Memory B cell (primary cell): ENCODE measurements around the gene BSPRY.
"Not testable (repeated sequence)": the region's sequence is repeated elsewhere in the genome, so short reads cannot be mapped to it uniquely, and the experiment has no call there.

Source experiments
- ATAC-seq: fragments of 150-1000 bp; cut with Tn5 transposase; 2 replicates; pipeline ENCODE4 v1.10.0; 2021; ENCODE audit warnings: low read depth, mild to moderate bottlenecking, moderate library complexity
- DNase-seq, 2 donors: peaks; one replicate each; pipeline ENCODE4 v3.0.0; 2022; ENCODE audit warnings: low spot score in 2 of 2
- H3K27ac Mint-ChIP-seq: one replicate; pipeline ENCODE4 v1.8.0; 2022; ENCODE audit warnings: mild to moderate bottlenecking, moderate library complexity, mixed read lengths
- H3K27me3 Mint-ChIP-seq: one replicate; pipeline ENCODE4 v1.8.0; 2022; ENCODE audit warnings: mixed read lengths
- H3K36me3 Mint-ChIP-seq: one replicate; pipeline ENCODE4 v1.8.0; 2022; ENCODE audit warnings: mild to moderate bottlenecking, mixed read lengths
- H3K4me1 Mint-ChIP-seq: one replicate; pipeline ENCODE4 v1.8.0; 2022; ENCODE audit warnings: mixed read lengths
- H3K4me3 Mint-ChIP-seq: one replicate; pipeline ENCODE4 v1.8.0; 2022; ENCODE audit warnings: mild to moderate bottlenecking, moderate library complexity, mixed read lengths
- H3K9me3 Mint-ChIP-seq: one replicate; pipeline ENCODE4 v1.8.0; 2022; ENCODE audit warnings: mixed read lengths

BSPRY gene

DNA sequence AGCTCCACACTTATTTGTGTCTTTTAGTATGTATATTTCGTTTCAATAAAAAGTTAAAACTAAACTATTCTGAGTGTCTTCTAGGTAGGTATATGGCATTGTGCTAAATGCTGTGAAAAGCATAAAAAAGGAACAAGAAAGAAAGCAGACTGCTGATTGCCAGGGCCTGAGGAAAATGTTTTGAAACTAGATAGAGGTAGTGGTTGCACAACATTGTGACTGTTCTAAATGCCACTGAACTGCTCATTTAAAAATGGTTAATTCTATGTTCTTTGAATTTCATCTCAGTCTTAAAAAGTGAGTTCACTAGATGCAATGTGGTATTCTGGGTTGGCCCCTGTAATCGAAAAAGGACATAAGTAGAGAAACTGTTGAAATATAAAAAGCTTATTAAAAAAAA is 54.3 kb downstream of the BSPRY start:
- H3K9me3 Mint-ChIP-seq, result no peaks in the 10 kb centered on the region
- ATAC-seq (no peak), DNase-seq (no peak)
- H3K27ac Mint-ChIP-seq, result no peak overlapping the region
- H3K4me1 Mint-ChIP-seq, result peaks cover 25% of the 10 kb centered on the region
- peaks cover 9% of the 10 kb centered on the region for H3K36me3 Mint-ChIP-seq
- H3K27me3 Mint-ChIP-seq, result no peaks in the 10 kb centered on the region
- H3K4me3 Mint-ChIP-seq, result no peak overlapping the region

DNA sequence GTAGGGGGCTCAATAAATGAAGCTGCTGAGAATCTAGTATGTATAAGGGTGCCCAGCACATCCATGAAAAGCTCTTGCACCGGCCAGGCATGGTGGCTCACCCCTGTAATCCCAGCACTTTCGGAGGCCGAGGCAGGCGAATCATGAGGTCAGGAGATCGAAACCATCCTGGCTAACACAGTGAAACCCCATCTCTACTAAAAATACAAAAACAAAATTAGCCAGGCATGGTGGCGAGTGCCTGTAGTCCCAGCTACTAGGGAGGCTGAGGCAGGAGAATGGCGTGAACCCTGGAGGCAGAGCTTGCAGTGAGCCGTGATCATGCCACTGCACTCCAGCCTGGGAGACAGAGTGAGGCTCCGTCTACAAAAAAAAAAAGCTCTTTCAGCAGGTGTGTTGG is 57.0 kb downstream of the BSPRY start:
- Mint-ChIP-seq H3K27ac (peak overlapping the region; percentile 68), H3K4me1 (peaks cover 20% of the 10 kb centered on the region), H3K36me3 (peaks cover 12% of the 10 kb centered on the region)
- H3K9me3 Mint-ChIP-seq, H3K27me3 Mint-ChIP-seq, DNase-seq, ATAC-seq, H3K4me3 Mint-ChIP-seq: not testable (repeated sequence)

DNA sequence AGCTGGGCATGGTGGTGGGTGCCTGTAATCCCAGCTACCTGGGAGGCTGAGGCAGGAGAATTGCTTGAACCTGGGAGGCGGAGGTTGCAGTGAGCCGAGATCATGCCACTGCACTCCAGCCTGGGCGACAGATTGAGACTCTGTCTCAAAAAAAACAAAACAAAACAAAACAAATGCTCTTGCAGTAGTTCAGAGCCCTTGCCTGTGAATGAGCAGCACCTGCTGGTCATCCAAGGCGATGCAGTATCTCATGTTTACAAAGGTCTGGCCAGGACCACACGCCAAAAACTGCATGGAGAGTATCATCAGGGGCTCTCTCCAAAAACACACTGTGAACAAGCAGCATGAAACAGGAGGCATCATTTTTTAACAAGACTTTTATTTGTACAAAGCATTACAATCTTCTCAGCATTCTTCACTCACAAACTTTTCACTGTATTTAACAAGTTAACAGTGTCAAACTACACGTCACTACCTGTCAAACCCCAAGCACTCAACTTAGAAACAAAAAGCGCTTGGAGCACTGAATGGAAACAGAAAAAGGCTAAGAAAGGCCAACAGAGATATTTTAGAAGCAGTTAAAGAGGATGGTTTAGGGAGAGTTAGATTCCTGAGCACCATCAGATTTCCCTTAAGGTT is 57.7 kb downstream of the BSPRY start:
- ATAC-seq (peak; percentile 10), DNase-seq (peak; percentile 33 to 42)
- not testable (repeated sequence) for H3K4me3 Mint-ChIP-seq, H3K27me3 Mint-ChIP-seq, H3K9me3 Mint-ChIP-seq
- peak overlapping the region; percentile 68 for H3K27ac Mint-ChIP-seq
- H3K4me1 Mint-ChIP-seq, result peaks cover 16% of the 10 kb centered on the region
- peaks cover 12% of the 10 kb centered on the region for H3K36me3 Mint-ChIP-seq

GRCh38 chr9:113409481-113409880 is 60.1 kb downstream of the BSPRY start:
- DNase-seq (no peak), ATAC-seq (no peak)
- Mint-ChIP-seq H3K27me3 (no peaks in the 10 kb centered on the region), H3K36me3 (peaks cover 12% of the 10 kb centered on the region), H3K27ac (peak overlapping the region; percentile 97), H3K4me3 (peak overlapping the region; percentile 96), H3K9me3 (no peaks in the 10 kb centered on the region), H3K4me1 (peaks cover 16% of the 10 kb centered on the region)

- H3K4me1 Mint-ChIP-seq, result peaks cover 16% of the 10 kb centered on the region
- H3K36me3 Mint-ChIP-seq, result peaks cover 12% of the 10 kb centered on the region
- no peaks in the 10 kb centered on the region for H3K9me3 Mint-ChIP-seq
- H3K27ac Mint-ChIP-seq, result peak overlapping the region; percentile 97
- no peaks in the 10 kb centered on the region for H3K27me3 Mint-ChIP-seq
- H3K4me3 Mint-ChIP-seq, result peak overlapping the region; percentile 96
- DNase-seq (no peak), ATAC-seq (no peak)
Observed at GRCh38 chr9:113409883-113410206, 60.5 kb downstream of the BSPRY start.

DNA sequence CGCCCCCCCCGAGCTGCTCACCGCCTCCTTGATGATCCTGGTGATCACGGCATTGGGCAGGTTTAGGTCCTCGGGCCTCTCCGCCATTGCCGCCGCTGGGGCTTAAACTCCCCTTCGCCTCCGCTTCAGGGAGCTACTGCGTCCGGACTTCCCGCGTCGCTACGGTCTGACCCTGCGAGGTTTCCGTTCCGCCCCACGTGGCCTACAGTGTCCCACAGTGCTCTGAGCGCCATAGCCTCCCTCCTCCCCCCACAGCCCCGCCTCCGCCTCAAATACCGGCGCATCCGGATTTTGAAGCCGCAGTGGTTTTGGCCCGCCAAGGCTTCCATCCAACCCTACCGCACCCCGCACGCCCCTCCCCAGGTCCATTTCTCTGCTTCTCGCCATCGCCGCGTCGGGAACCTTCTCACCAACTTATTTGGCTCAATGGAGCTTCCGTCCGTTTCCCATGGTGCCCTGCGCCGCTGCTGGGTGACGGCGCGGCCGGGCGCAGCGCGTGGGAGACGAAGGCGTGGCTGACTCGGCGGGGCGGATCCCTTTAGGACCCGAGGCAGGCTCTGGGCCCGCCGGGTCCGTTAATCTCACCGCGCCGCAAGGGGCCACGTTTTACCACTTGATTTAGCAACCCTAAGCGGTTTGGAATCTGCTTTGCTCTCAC is 61.0 kb downstream of the BSPRY start, which contains the start of the genes C9orf43 and POLE3:
C9orf43 (plus strand) TSS at position 541 of the 658 bp plus-strand sequence. CDS start 2,747 bp downstream, outside the sequence.
POLE3 (minus strand) TSS at position 469 of the 658 bp plus-strand sequence; CDS start at position 87, 382 bp downstream.
- Mint-ChIP-seq H3K9me3 (no peaks in the 10 kb centered on the region), H3K4me3 (peak within 1 kb of the TSS; percentile 96), H3K27ac (peak within 1 kb of the TSS; percentile 97), H3K4me1 (peaks cover 16% of the 10 kb centered on the region), H3K36me3 (peaks cover 12% of the 10 kb centered on the region), H3K27me3 (no peaks in the 10 kb centered on the region)
- DNase-seq (peak; percentile 92 to 95), ATAC-seq (peak; percentile 88)

DNA sequence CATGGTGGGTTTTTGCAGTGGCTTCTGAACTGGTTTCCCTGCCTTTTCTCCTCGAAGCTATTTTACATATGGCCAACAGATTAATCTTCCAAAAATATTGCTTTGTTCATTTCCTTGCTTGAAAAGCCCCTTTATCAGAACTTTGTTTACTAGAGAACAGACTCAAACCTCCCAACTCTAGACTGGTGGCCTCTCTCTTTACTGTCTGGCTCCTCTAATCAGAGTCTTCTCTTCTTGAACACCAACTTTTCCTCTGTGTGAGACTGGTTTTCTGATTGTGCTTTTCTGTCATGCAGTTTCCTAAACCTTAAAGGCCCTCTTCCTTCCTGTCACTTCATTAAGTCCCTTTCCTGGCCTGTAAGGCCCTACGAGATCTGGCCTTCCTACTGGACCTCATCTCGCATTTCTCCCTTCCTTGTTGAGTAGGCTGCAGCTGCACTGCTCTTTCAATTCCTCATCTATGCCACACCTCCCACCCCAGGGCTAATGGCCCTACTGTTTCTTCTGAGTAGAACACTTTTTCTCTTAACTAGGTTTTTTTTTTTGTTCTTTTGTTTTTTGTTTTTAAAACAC is 66.9 kb downstream of the BSPRY start:
- Mint-ChIP-seq H3K9me3 (no peaks in the 10 kb centered on the region), H3K4me3 (no peak overlapping the region), H3K27me3 (no peaks in the 10 kb centered on the region), H3K27ac (no peak overlapping the region), H3K36me3 (no peaks in the 10 kb centered on the region), H3K4me1 (no peaks in the 10 kb centered on the region)
- DNase-seq, result peak; percentile 21 to 36
- peak; percentile 100 for ATAC-seq

- H3K27me3 Mint-ChIP-seq, result no peaks in the 10 kb centered on the region
- no peaks in the 10 kb centered on the region for H3K4me1 Mint-ChIP-seq
- H3K9me3 Mint-ChIP-seq, result no peaks in the 10 kb centered on the region
- no peak for DNase-seq
- no peaks in the 10 kb centered on the region for H3K36me3 Mint-ChIP-seq
- no peak overlapping the region for H3K4me3 Mint-ChIP-seq
- ATAC-seq, result no peak
- H3K27ac Mint-ChIP-seq, result no peak overlapping the region
Observed at GRCh38 chr9:113417370-113417769, 68.0 kb downstream of the BSPRY start.
